Measurements from ENCODE around the gene CFAP126.
"Not testable (repeated sequence)": the region's sequence is repeated elsewhere in the genome, so short reads cannot be mapped to it uniquely, and the experiment has no call there.

Gene CFAP126

DNA sequence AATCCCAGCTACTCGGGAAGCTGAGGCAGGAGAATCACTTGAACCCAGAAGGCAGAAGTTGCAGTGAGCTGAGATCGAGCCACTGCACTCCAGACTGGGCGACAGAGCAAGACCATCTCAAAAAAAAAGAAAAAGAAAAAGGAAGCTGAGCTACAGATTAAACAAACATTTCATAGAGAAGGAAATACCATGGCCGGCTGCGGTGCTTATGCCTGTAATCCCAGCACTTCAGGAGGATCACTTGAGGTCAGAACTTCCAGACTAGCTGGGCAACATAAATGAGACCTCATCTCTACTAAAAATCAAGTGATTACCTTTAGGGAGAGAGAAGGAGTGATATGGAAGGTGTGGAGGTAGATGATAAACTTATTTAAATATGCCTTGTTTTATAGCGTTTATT, 14.0 kb upstream of the CFAP126 start:
- DNase-seq (ENCODE audit: low read depth in 2 of 2) = no peak

DNA sequence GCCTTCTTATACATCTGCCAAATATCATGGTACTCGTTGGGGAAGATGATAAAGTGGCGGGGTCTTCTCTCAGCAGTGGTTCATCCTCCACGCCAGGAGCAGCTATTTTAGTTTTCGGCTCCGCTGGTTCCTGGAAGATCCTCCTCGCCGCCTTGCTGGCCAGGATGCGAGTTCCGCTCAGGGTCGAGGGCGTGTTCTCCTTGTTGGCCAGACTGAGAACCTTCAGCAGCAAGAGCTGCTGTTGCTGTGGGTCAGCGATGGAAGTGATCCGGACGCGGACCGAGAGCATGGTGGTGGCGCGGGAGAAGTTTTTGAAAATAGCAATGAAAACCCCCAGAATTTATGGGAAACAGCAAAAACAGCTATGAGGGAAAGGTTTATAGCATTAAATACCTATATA, 11.4 kb upstream of the CFAP126 start:
- no peak for DNase-seq (ENCODE audit: low read depth in 2 of 2)

DNA sequence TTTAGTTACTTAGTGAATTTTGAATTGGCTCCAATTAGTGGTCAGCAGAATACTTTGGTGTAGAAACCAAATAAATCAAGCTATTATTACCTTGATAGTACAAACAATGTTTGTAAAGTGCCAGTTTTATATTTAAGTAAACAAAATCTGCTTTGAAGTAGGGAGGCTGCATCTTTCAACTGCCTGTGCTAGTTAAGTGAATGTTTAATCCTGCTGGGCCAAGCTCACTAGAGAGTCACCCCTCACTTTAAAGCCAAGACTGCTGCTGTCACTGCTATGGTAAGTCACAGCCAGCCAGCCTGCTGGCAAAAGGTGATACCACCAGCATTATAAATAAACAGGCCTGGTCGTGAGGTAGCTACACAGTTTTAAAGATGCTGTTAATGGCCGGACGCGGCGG, 10.3 kb upstream of the CFAP126 start:
- DNase-seq (ENCODE audit: low read depth in 2 of 2) = no peak

DNA sequence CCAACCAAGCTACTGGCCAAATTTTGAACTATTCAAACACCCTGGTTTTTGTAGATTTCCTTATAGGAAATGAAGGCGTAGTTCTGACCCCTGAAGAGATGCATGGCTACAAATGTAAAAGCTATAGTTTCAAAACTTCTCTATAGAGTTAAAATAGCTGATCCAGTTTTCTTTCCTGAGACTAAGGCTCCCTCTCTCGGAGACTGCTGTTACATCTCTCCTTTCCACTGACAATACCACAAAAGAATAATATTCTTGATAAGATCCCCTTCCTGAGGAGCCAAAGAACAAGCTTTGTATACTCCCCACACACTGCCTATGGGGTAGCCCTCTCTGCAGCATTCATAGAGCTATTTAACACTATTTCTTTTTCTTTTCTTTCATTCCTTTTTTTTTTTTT, 6.7 kb upstream of the CFAP126 start:
- no peak for DNase-seq (ENCODE audit: low read depth in 2 of 2)

DNA sequence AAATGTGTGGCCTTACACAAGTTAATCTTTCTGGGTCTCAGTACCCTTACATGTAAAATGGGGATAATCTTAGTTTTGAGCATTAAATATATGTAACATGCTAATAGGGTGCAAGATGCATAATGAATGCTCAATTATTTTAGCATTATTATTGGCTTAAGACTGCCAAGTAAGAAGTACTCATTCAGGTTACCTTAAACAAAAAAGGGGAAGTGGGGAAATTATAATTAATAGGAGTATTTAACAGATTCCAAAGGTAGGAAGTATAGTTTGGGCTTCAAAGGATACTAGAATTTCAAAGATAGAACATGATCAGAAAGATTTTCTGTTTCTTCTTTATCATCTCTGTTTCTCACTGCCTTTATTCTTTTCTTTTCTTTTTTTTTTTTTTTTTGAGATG, 5.8 kb upstream of the CFAP126 start:
- DNase-seq (ENCODE audit: low read depth in 2 of 2) = no peak

- no peak for DNase-seq (ENCODE audit: low read depth in 2 of 2)
These were observed 2.5 kb downstream of the CFAP126 start for GRCh38 chr1:161365207-161365606.

DNA sequence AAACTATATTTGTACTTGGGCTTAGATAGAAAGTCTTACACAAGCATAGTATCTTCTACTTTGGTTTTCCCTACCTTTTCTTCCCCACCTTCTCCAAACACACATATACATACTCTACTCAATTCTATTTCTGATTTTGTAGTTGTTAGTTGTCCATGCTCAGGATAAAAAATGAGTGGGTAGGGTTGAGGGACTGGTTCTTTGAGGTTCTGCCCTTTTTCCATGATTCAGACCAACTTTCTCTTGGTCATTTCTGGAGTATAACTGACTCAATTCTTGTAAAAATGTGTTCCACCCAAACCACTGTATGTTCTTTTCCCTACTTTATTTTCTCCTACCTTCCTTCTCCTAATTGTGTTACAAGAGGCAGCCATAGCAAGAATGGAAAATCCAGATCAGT, 3.3 kb downstream of the CFAP126 start:
- no peak for DNase-seq (ENCODE audit: low read depth in 2 of 2)

DNA sequence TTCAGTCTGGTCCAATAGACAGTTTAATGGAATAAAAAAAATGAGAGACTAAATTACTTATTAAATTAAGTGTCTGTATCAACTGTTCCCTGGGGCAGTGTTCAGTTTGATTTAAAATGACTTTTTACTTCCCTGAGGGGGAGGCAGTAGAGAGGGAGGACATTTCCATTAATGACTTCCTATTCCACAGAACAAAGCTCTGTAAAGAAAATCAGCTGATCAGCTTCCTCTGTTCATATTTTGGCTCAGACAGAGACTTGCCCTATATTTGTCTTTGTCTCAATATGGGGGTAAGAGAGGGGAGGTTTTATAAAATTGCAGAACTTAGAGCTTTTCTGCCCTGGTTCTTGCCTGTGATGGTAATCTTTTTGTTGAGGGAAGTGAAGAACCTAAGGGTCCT, 8.4 kb downstream of the CFAP126 start:
- no peak for DNase-seq (ENCODE audit: low read depth in 2 of 2)

- no peak for DNase-seq (ENCODE audit: low read depth in 2 of 2)
These were observed 10.6 kb downstream of the CFAP126 start for GRCh38 chr1:161357073-161357472.

- no peak for DNase-seq (ENCODE audit: low read depth in 2 of 2)
These were observed 16.2 kb downstream of the CFAP126 start for GRCh38 chr1:161351482-161351881.

GRCh38 chr1:161350671-161351070, 17.0 kb downstream of the CFAP126 start:
- DNase-seq (ENCODE audit: low read depth in 2 of 2) = no peak

- DNase-seq (ENCODE audit: low read depth in 2 of 2) = no peak
These were observed 24.9 kb downstream of the CFAP126 start for GRCh38 chr1:161342821-161343220.

- DNase-seq (ENCODE audit: low read depth in 2 of 2) = no peak
These were observed 25.5 kb downstream of the CFAP126 start for GRCh38 chr1:161342177-161342576.

DNA sequence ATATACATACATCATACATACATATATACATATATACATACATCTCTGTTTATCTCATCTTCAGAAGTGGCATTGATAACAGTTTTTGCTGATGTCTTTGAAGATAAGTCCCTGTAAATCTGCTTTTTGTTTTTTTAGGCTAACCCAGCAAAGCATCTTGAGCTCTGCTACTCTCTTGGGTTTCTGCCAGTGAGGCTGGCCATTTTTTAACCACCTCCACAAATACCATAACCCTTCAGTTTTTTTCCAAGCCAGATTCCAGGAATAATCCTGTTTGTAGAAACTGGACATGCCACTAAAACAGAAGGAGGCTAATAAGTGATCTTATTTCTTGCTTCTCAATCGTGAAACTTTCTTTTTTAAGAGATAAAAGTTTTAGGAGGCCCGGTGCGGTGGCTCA, 31.9 kb downstream of the CFAP126 start:
- no peak for DNase-seq (ENCODE audit: low read depth in 2 of 2)

DNA sequence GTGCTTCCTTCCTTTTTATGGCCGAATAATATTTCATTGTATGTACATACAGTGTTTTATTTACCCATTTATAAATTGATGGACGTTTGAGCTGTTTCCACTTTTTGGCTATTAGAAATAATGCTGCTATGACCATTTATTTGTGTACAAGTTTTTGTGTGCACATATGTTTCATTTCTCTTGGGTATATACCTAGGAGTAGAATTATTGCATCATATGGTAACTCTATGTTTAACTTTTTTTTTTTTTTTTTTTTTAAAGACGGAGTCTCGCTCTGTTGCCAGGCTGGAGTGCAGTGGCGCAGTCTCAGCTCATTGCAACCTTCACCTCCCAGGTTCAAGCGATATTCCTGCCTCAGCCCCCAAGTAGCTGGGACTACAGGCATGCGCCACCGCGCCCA, 34.5 kb downstream of the CFAP126 start:
- DNase-seq (ENCODE audit: low read depth in 2 of 2) = no peak

- no peak for DNase-seq (ENCODE audit: low read depth in 2 of 2)
These were observed 37.3 kb downstream of the CFAP126 start for GRCh38 chr1:161330346-161330745.

- DNase-seq (ENCODE audit: low read depth in 2 of 2) = no peak
These were observed 43.7 kb downstream of the CFAP126 start for GRCh38 chr1:161324020-161324419.

DNA sequence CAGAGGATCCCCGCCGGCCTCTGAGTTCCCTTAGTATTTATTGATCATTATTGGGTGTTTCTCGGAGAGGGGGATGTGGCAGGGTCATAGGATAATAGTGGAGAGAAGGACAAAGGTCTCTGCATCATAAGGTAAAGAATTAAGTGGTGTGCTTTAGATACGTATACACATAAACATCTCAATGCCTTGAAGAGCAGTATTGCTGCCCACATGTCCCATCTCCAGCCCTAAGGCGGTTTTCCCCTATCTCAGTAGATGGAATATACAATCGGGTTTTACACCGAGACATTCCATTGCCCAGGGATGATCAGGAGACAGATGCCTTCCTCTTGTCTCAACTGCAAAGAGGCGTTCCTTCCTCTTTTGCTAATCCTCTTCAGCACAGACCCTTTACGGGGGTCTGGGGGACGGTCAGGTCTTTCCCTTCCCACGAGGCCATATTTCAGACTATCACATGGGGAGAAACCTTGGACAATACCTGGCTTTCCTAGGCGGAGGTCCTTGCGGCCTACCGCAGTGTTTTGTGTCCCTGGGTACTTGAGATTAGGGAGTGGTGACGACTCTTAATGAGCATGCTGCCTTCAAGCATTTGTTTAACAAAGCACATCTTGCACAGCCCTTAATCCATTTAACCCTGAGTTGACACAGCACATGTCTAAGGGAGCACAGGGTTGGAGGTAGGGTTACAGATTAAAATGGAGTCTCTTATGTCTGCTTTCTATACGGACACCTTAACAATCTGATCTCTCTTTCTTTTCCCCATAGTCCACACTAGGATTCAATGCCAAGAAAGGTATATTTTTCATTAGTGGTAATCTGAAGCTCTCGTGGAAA, 51.6 kb downstream of the CFAP126 start:
- not testable (repeated sequence) for DNase-seq (ENCODE audit: low read depth in 2 of 2)

Measured in stimulated activated CD8-positive, alpha-beta memory T cell treated with anti-CD3 and anti-CD28 coated beads, Interleukin-15, amount 100 ng/mL, for 48 hours (primary cell).